Bronchial epithelial cell (primary cell): ENCODE data around the gene PIEZO2. TPM values are rescaled to one million over a fixed set of nuclear protein-coding genes. Genes with fewer than 3 reads are reported as not detected.
"Not testable (repeated sequence)": the region's sequence is repeated elsewhere in the genome, so short reads cannot be mapped to it uniquely, and the experiment has no call there.

Experiments used
- DNase-seq: peaks from one replicate; pipeline ENCODE4 v3.0.0-alpha.2; 2010; ENCODE audit warnings: low read depth
- FAIRE-seq: peaks from 2 replicates; lab custom pipeline; 2011; peaks lifted over from hg19 to GRCh38; lab: Jason Lieb, UNC
- H3K27me3 ChIP-seq: 2 replicates; pipeline ENCODE4 v1.5.1; 2011; ENCODE audit warnings: low read length; ENCODE audit not compliant: control insufficient read depth, insufficient read depth
- H3K36me3 ChIP-seq: 2 replicates; pipeline ENCODE4 v1.5.1; 2011; ENCODE audit warnings: low read length; ENCODE audit not compliant: control insufficient read depth, insufficient read depth
- H3K4me3 ChIP-seq: 2 replicates; pipeline ENCODE4 v1.5.1; 2011; ENCODE audit warnings: mild to moderate bottlenecking, low read depth, low read length, control low read depth
- total RNA-seq: library from RNA; depleted of rRNA; stranded (reverse); fragments of >200 nt; gene quantifications from 2 replicates; pipeline ENCODE4 v1.2.1, GENCODE V29; 2014
- TF ChIP-seq, protein P1 (sequence below): IDR thresholded peaks from 2 replicates; pipeline ENCODE4 v1.5.1; 2011; ENCODE audit warnings: mild to moderate bottlenecking, moderate library complexity, low read length, control low read depth, inconsistent platforms; ENCODE audit not compliant: insufficient read depth, severe bottlenecking

Gene PIEZO2
- total RNA-seq, 1 donor from 2014 or later: 1.3 TPM

DNA sequence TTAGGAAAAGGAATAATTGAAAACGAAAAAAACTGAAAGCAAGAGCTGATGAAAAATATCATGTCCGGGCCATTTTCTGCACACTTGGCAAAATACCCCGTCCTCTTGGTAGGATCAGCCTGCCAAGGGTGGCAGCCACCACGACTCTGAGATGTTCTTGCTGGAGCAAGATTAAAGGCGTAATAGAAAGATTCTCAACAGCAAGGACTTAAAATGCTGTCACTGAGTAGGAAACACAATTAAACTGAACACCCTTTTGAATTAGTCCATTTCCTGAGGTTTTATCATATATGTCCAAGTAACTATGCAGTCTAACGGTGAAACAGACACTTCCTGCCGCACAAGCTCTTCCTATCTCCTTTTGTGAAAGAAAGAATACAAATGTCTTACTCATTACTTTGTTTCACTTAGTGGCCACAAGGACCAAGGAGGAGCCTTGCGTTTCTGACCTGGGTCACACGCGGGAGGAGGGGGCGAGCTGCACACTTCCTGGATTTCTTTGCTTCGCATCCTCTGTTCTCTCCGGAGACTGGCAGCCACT, 222.7 kb downstream of the PIEZO2 start:
- no peak for DNase-seq
- H3K36me3 ChIP-seq: no peaks in the 10 kb centered on the region
- no peak overlapping the region for H3K4me3 ChIP-seq
- TF ChIP-seq, protein P1, sequence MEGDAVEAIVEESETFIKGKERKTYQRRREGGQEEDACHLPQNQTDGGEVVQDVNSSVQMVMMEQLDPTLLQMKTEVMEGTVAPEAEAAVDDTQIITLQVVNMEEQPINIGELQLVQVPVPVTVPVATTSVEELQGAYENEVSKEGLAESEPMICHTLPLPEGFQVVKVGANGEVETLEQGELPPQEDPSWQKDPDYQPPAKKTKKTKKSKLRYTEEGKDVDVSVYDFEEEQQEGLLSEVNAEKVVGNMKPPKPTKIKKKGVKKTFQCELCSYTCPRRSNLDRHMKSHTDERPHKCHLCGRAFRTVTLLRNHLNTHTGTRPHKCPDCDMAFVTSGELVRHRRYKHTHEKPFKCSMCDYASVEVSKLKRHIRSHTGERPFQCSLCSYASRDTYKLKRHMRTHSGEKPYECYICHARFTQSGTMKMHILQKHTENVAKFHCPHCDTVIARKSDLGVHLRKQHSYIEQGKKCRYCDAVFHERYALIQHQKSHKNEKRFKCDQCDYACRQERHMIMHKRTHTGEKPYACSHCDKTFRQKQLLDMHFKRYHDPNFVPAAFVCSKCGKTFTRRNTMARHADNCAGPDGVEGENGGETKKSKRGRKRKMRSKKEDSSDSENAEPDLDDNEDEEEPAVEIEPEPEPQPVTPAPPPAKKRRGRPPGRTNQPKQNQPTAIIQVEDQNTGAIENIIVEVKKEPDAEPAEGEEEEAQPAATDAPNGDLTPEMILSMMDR: no peak
- no peaks in the 10 kb centered on the region for H3K27me3 ChIP-seq
- no peak for FAIRE-seq

GRCh38 chr18:10924290-10924689, 225.1 kb downstream of the PIEZO2 start:
- no peak for FAIRE-seq
- no peaks in the 10 kb centered on the region for H3K36me3 ChIP-seq
- no peak for DNase-seq
- TF ChIP-seq, protein P1: no peak
- H3K4me3 ChIP-seq: no peak overlapping the region
- no peaks in the 10 kb centered on the region for H3K27me3 ChIP-seq

DNA sequence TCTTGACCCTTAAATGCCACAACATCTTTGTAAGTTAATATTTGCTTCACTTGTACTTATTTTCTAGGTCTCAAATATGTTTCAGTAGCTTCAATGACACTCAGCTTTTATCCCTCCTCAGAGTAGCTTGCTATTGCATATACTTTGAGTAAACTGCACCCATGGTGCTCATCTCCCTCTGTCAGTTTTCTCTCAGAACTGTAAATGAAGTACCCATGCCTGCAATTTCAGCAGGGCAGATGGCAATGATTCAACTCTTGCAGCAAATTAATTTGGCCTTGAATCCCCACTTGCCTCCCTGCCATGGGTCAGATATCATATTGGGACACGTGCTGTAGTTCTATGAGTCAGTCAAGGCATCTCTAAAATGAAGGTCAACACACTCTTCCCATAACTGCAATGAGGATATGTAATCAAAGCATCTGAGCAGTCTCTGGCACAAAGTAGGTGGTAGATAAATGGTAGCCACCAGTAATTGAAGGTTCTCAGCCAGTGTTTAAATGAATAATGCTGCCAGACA, 225.8 kb downstream of the PIEZO2 start:
- Histone ChIP-seq H3K36me3 (no peaks in the 10 kb centered on the region), H3K27me3 (no peaks in the 10 kb centered on the region), H3K4me3 (no peak overlapping the region)
- TF ChIP-seq, protein P1: no peak
- no peak for FAIRE-seq
- DNase-seq: no peak

GRCh38 chr18:10923141-10923540, 226.2 kb downstream of the PIEZO2 start:
- no peaks in the 10 kb centered on the region for H3K27me3 ChIP-seq
- FAIRE-seq (no peak), DNase-seq (no peak)
- H3K4me3 ChIP-seq: no peak overlapping the region
- TF ChIP-seq, protein P1: no peak
- no peaks in the 10 kb centered on the region for H3K36me3 ChIP-seq

DNA sequence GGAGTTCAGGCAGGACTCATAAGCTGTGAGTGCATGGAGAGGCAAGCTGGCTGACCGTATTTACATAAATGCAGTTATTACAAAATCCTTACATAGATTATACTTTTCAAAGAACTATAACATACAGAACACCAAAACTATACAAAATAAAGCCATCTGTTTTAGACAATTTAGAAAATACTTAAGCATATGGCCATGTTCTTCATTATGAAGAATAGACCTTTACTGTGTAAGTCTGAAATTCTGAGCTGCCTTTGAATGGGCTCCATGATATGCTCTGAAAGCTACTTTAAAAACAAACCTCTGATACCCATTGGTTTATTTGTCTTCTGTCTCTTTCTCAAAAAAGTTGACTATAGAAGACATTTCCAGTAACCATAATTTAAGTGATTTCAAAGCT, 226.7 kb downstream of the PIEZO2 start:
- not testable (repeated sequence) for H3K27me3 ChIP-seq, DNase-seq, FAIRE-seq

GRCh38 chr18:10920309-10920708, 229.1 kb downstream of the PIEZO2 start:
- not testable (repeated sequence) for H3K27me3 ChIP-seq, H3K4me3 ChIP-seq, DNase-seq, H3K36me3 ChIP-seq, FAIRE-seq

More for the DNA sequence above, 226.7 kb downstream of the PIEZO2 start:
- H3K4me3 ChIP-seq, H3K36me3 ChIP-seq: not testable (repeated sequence)

- H3K36me3 ChIP-seq: no peaks in the 10 kb centered on the region
- no peak for DNase-seq
- TF ChIP-seq, protein P1: no peak
- no peak for FAIRE-seq
- no peaks in the 10 kb centered on the region for H3K27me3 ChIP-seq
- no peak overlapping the region for H3K4me3 ChIP-seq
Observed at GRCh38 chr18:10919851-10920250, 229.5 kb downstream of the PIEZO2 start.
